HEK293 (cell line): ENCODE data around the gene CC2D1A.

Experiments used
- CTCF ChIA-PET: fragments of 350-600 bp; formaldehyde crosslinking; extraction: SDS; loops from one replicate; lab custom pipeline; 2021; ENCODE audit warnings: antibody characterized with exemption; lab: Yijun Ruan, JAX
- POLR2A ChIA-PET: fragments of 300-600 bp; formaldehyde crosslinking; extraction: SDS; loops from one replicate; lab custom pipeline; 2020; ENCODE audit warnings: antibody characterized with exemption, inconsistent platforms; lab: Yijun Ruan, JAX
- H3K27ac ChIP-seq: fragments of 200-500 bp; sonication (Bioruptor generic); 2 replicates; pipeline ENCODE4 v1.5.1; 2014; ENCODE audit warnings: low read depth, low read length, control low read depth, inconsistent platforms; ENCODE audit errors: extremely low read depth
- H3K36me3 ChIP-seq, 2 experiments: fragments of 200-500 bp in 1 of 2; sonication (Bioruptor generic) in 1 of 2; 1 replicate in 1 of 2; 2 replicates in 1 of 2; pipeline ENCODE4 v1.5.1; 2014 to 2017; ENCODE audit warnings: inconsistent platforms in 2 of 2, low read length in 2 of 2; ENCODE audit not compliant: control insufficient read depth in 2 of 2, insufficient read depth in 1 of 2
- H3K4me1 ChIP-seq: fragments of 200-500 bp; sonication (Bioruptor generic); 2 replicates; pipeline ENCODE4 v1.5.1; 2014; ENCODE audit warnings: mild to moderate bottlenecking, low read length, inconsistent platforms; ENCODE audit not compliant: control insufficient read depth, insufficient read depth
- H3K4me3 ChIP-seq: 2 replicates; pipeline ENCODE4 v1.5.1; 2011; ENCODE audit warnings: low read depth, mild to moderate bottlenecking, control low read depth, low read length, moderate library complexity
- H3K9me3 ChIP-seq: fragments of 200-500 bp; sonication (Bioruptor generic); 2 replicates; pipeline ENCODE4 v1.5.1; 2014; ENCODE audit warnings: low read depth, low read length, inconsistent platforms; ENCODE audit not compliant: control insufficient read depth, insufficient read depth
- REST ChIP-seq: fragments of 450-650 bp; formaldehyde crosslinking; IDR thresholded peaks from 2 replicates; pipeline ENCODE4 v1.5.1; 2016; ENCODE audit warnings: missing biosample characterization, missing genetic modification characterization
- SP7 ChIP-seq: fragments of 450-650 bp; formaldehyde crosslinking; IDR thresholded peaks from 2 replicates; pipeline ENCODE4 v1.5.1; 2016; ENCODE audit warnings: missing biosample characterization, missing genetic modification characterization
- ZBTB26 ChIP-seq: fragments of 450-650 bp; formaldehyde crosslinking; optimal IDR thresholded peaks from 2 replicates; pipeline ENCODE3; 2016; ENCODE audit warnings: missing biosample characterization, mild to moderate bottlenecking, missing genetic modification characterization
- ZNF112 ChIP-seq: fragments of 450-650 bp; formaldehyde crosslinking; IDR thresholded peaks from 2 replicates; pipeline ENCODE4 v1.5.0; 2017; ENCODE audit warnings: missing biosample characterization, missing genetic modification characterization
- ZNF155 ChIP-seq: fragments of 450-650 bp; formaldehyde crosslinking; IDR thresholded peaks from 2 replicates; pipeline ENCODE4 v1.5.1; 2016; ENCODE audit warnings: missing biosample characterization, missing genetic modification characterization
- ZNF2 ChIP-seq: fragments of 450-650 bp; formaldehyde crosslinking; IDR thresholded peaks from 2 replicates; pipeline ENCODE4 v1.5.1; 2016; ENCODE audit warnings: missing biosample characterization, missing genetic modification characterization
- ZNF239 ChIP-seq: fragments of 450-650 bp; formaldehyde crosslinking; IDR thresholded peaks from 2 replicates; pipeline ENCODE4 v1.5.1; 2016; ENCODE audit warnings: missing biosample characterization, missing genetic modification characterization
- ZNF274 ChIP-seq, 2 experiments: fragments of 200-500 bp in 1 of 2; fragments of 450-650 bp in 1 of 2; sonication (Bioruptor generic) in 1 of 2; formaldehyde crosslinking in 1 of 2; IDR thresholded peaks; 2 replicates each; pipeline versions ENCODE4 v1.5.1 to v1.6.1; 2014 to 2016; ENCODE audit warnings: borderline replicate concordance in 1 of 2, inconsistent platforms in 1 of 2, low read length in 1 of 2, missing biosample characterization in 1 of 2, missing genetic modification characterization in 1 of 2
- ZNF292 ChIP-seq: fragments of 450-650 bp; formaldehyde crosslinking; IDR thresholded peaks from 2 replicates; pipeline ENCODE4 v1.5.1; 2016; ENCODE audit warnings: low read depth, missing biosample characterization, missing genetic modification characterization, borderline replicate concordance
- ZNF335 ChIP-seq: fragments of 450-650 bp; formaldehyde crosslinking; conservative IDR thresholded peaks from 2 replicates; pipeline ENCODE4 v1.5.1; 2016; ENCODE audit warnings: missing biosample characterization, missing genetic modification characterization
- ZNF341 ChIP-seq: fragments of 450-650 bp; formaldehyde crosslinking; IDR thresholded peaks from 2 replicates; pipeline ENCODE4; 2016; ENCODE audit warnings: low read depth, missing biosample characterization, missing genetic modification characterization
- ZNF362 ChIP-seq: fragments of 450-650 bp; formaldehyde crosslinking; IDR thresholded peaks from 2 replicates; pipeline ENCODE4 v1.5.1; 2016; ENCODE audit warnings: missing biosample characterization, missing genetic modification characterization
- ZNF391 ChIP-seq: fragments of 450-650 bp; formaldehyde crosslinking; IDR thresholded peaks from 2 replicates; pipeline ENCODE4 v1.5.1; 2016; ENCODE audit warnings: low read depth, missing biosample characterization, missing genetic modification characterization, borderline replicate concordance
- ZNF404 ChIP-seq: fragments of 450-650 bp; formaldehyde crosslinking; IDR thresholded peaks from 2 replicates; pipeline ENCODE4 v1.5.1; 2017; ENCODE audit warnings: missing biosample characterization, missing genetic modification characterization
- ZNF423 ChIP-seq: fragments of 450-650 bp; formaldehyde crosslinking; IDR thresholded peaks from 2 replicates; pipeline ENCODE4 v1.5.1; 2016; ENCODE audit warnings: missing biosample characterization, missing genetic modification characterization
- ZNF521 ChIP-seq: fragments of 450-650 bp; formaldehyde crosslinking; IDR thresholded peaks from 2 replicates; pipeline ENCODE4 v1.5.1; 2017; ENCODE audit warnings: missing biosample characterization, mild to moderate bottlenecking, missing genetic modification characterization
- ZNF585B ChIP-seq: fragments of 450-650 bp; formaldehyde crosslinking; IDR thresholded peaks from 2 replicates; pipeline ENCODE4 v1.5.1; 2016; ENCODE audit warnings: missing biosample characterization, missing genetic modification characterization
- ZNF596 ChIP-seq: fragments of 450-650 bp; IDR thresholded peaks from 2 replicates; pipeline ENCODE4 v1.5.0; 2018; ENCODE audit warnings: missing biosample characterization, mild to moderate bottlenecking, missing genetic modification characterization, moderate library complexity
- ZNF600 ChIP-seq: fragments of 450-650 bp; formaldehyde crosslinking; IDR thresholded peaks from 2 replicates; pipeline ENCODE4 v1.5.1; 2016; ENCODE audit warnings: missing biosample characterization, missing genetic modification characterization
- ZNF626 ChIP-seq: fragments of 450-650 bp; sonication (Bioruptor Pico); formaldehyde crosslinking; IDR thresholded peaks from 2 replicates; pipeline ENCODE4 v1.5.1; 2018; ENCODE audit warnings: missing biosample characterization, missing genetic modification characterization, inconsistent platforms
- ZNF629 ChIP-seq: fragments of 450-650 bp; formaldehyde crosslinking; IDR thresholded peaks from 2 replicates; pipeline ENCODE4 v1.5.1; 2017; ENCODE audit warnings: missing biosample characterization, missing genetic modification characterization
- ZNF645 ChIP-seq: fragments of 450-650 bp; formaldehyde crosslinking; IDR thresholded peaks from 2 replicates; pipeline ENCODE4; 2016; ENCODE audit warnings: missing biosample characterization, missing genetic modification characterization
- ZNF670 ChIP-seq: fragments of 450-650 bp; formaldehyde crosslinking; IDR thresholded peaks from 2 replicates; pipeline ENCODE4 v1.5.1; 2016; ENCODE audit warnings: missing biosample characterization, missing genetic modification characterization, low read depth
- ZNF692 ChIP-seq: fragments of 450-650 bp; formaldehyde crosslinking; IDR thresholded peaks from 2 replicates; pipeline ENCODE4 v1.5.1; 2016; ENCODE audit warnings: missing biosample characterization, missing genetic modification characterization
- ZNF701 ChIP-seq: fragments of 450-650 bp; formaldehyde crosslinking; IDR thresholded peaks from 2 replicates; pipeline ENCODE4 v1.5.1; 2016; ENCODE audit warnings: missing biosample characterization, missing genetic modification characterization
- ZNF830 ChIP-seq: fragments of 450-650 bp; IDR thresholded peaks from 2 replicates; pipeline ENCODE4 v1.5.0; 2018; ENCODE audit warnings: missing biosample characterization, missing genetic modification characterization, low read depth, mild to moderate bottlenecking, moderate library complexity

Gene CC2D1A

GRCh38 chr19:13861392-13861713 lies 44.6 kb upstream of the CC2D1A start:
- no peak overlapping the region; the same call in 1 of the 2 replicates for H3K27ac ChIP-seq
- CTCF ChIA-PET = interaction anchor here (0.5 to 3.9 kb wide), 14 partner anchors 8 to 210 kb away, joined by 3 to 45 read pairs (median 10); partner anchors contain the start of gene ZSWIM4
- H3K4me1 ChIP-seq = no peaks in the 10 kb centered on the region; the same call in 1 of the 2 replicates
- TF ChIP-seq ZNF341 (tag by site-specific recombination) = no peak
- TF ChIP-seq ZNF391 (tag by site-specific recombination) = no peak
- no peak for TF ChIP-seq ZNF670 (tag by site-specific recombination)
- TF ChIP-seq ZNF404 (tag by site-specific recombination) = no peak
- TF ChIP-seq ZNF155 = no peak
- TF ChIP-seq ZNF645 = no peak
- no peak for TF ChIP-seq ZNF112
- TF ChIP-seq ZNF585B (tag by site-specific recombination) = no peak
- no peak for TF ChIP-seq ZNF600 (tag by site-specific recombination)
- no peak for TF ChIP-seq ZNF423 (tag by site-specific recombination)
- TF ChIP-seq ZNF521 (tag by site-specific recombination) = no peak
- TF ChIP-seq SP7 (tag by site-specific recombination) = no peak
- no peak for TF ChIP-seq ZNF362 (tag by site-specific recombination)
- no peak for TF ChIP-seq ZNF239
- H3K4me3 ChIP-seq = no peak overlapping the region
- H3K9me3 ChIP-seq = no peaks in the 10 kb centered on the region
- POLR2A ChIA-PET = interaction anchor here (0.7 to 2.3 kb wide), 4 partner anchors 9 to 256 kb away, joined by 3 to 19 read pairs (median 9); no protein-coding TSS in a partner anchor
- H3K36me3 ChIP-seq = no peaks in the 10 kb centered on the region

GRCh38 chr19:13861714-13862531 lies 44.1 kb upstream of the CC2D1A start:
- ChIA-PET CTCF (interaction anchor here (0.5 to 3.9 kb wide), 39 partner anchors 9 to 278 kb away, joined by 3 to 45 read pairs (median 5); partner anchors contain the start of genes C19orf53 and ZSWIM4), POLR2A (interaction anchor here (0.7 to 2.5 kb wide), 15 partner anchors 10 to 272 kb away, joined by 3 to 19 read pairs (median 7); partner anchors contain the start of genes C19orf53, MRI1 and ZSWIM4)
- Histone ChIP-seq H3K36me3 (no peaks in the 10 kb centered on the region), H3K4me3 (peak overlapping the region; percentile 39), H3K9me3 (no peaks in the 10 kb centered on the region), H3K27ac (no peak overlapping the region; the same call in 1 of the 2 replicates), H3K4me1 (no peaks in the 10 kb centered on the region; the same call in 1 of the 2 replicates)
- 0 out of 2 replicates have a peak, but pooled peaks have one; percentile 13 for TF ChIP-seq REST (tag by site-specific recombination)
- TF ChIP-seq ZNF596 (tag by site-specific recombination) = no peak
- TF ChIP-seq ZBTB26 (tag by site-specific recombination) = peak; percentile 23
- TF ChIP-seq ZNF626 (tag by site-specific recombination) = no peak
- TF ChIP-seq ZNF292 (tag by site-specific recombination) = no peak
- peak; percentile 37; the same call in 1 of the 2 replicates for TF ChIP-seq ZNF629 (tag by site-specific recombination)
- TF ChIP-seq ZNF274 (IDR thresholded peaks at IDR 0.05; ENCODE audit: low read length) = no peak
- no peak for TF ChIP-seq ZNF274 (tag by site-specific recombination; IDR thresholded peaks at IDR 0.05; ENCODE audit: borderline replicate concordance)
- peak; percentile 97 for TF ChIP-seq ZNF335 (tag by site-specific recombination)
- no peak for TF ChIP-seq ZNF2 (tag by site-specific recombination)
- TF ChIP-seq ZNF701 (tag by site-specific recombination) = no peak
- TF ChIP-seq ZNF830 (tag by site-specific recombination) = no peak
- TF ChIP-seq ZNF692 (tag by site-specific recombination) = peak; percentile 46; the same call in 1 of the 2 replicates
